Stimulated activated CD4-positive, alpha-beta T cell treated with anti-CD3 and anti-CD28 coated beads, TNF-alpha, amount 100 ng/mL, for 24 hours (primary cell): ENCODE measurements around the gene DUSP16.
"Not testable (repeated sequence)": the region's sequence is repeated elsewhere in the genome, so short reads cannot be mapped to it uniquely, and the experiment has no call there.

Source experiments
- DNase-seq, 3 experiments: peaks; one replicate each; pipeline ENCODE4 v3.0.0-alpha.2; 2020; ENCODE audit warnings: low read depth in 3 of 3

DUSP16 gene

DNA sequence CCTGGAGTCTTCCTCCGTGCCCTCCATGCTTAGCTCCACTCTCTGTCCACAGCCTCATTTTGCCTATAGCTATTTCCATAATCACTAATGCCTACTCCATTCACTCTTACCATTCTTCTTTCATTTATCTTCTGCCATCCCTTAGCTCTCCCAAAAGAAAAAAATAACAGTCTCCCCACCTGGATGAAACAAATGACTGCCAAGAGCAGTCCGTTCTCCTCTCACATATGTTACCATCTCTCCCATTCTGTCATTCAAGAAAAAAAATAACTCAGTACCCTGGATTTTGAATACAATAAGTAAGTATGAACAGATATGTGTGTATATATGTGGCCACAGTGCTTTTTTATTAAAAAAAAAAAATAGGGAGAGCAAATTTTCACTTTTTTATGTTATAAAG lies 13.2 kb downstream of the DUSP16 start:
- DNase-seq: no peak

DNA sequence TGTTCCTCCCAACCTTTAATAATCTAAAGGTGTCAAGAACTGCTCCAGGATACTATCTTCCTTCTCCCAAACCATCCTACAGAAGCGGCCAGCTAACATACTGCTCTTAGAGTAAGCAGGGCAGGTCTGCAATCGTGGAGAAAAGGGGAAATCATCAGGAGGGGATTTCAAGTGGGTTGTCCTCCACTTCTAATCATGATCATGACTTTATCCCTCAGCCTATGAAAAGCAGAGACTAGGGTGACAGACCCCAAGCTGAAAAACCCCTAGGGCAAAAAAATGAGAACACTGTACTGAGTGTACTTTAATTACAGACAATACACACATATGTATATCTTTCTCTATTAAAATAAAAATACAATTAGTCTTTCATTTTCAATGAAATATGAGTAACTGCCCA lies 13.9 kb downstream of the DUSP16 start:
- no peak for DNase-seq

DNA sequence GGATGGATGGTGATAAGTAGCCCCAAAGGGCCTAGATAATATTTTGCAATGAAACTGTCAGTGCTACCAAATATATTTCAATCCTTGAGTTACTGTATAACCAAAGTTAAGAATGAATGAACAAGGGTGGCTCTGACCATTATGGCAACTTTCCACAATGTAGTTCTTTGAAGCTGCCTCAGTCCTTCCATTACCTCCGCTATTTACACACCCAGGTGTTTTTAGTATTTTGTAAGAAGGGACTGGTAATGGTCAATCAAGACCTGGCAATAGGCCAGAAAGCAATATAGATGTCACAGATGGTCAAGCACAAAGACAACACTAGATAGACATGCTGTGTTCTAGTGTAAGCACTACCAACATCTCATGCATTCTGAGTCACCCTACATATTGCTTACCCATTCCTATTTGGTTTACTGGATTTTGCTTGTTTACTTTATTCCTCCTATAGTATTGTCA lies 16.3 kb downstream of the DUSP16 start:
- no peak for DNase-seq

DNA sequence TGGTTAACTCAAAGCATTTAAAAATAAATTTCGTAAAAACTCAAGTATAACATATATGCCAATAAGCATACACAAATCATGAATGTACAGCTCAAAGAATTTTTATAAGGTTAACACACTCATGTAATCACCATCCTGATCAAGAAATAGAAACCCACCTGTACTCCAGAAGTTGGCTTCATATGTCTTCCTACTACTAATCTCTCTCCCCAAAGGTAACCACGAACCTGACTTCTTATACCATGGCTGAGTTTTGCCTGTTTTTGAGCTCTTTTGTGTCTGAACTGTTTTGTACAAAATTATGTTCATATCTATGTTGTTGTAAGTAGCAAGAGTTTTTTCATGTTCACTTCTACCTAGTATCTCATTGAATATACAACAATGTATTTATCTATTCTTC lies 18.7 kb downstream of the DUSP16 start:
- DNase-seq: no peak

DNA sequence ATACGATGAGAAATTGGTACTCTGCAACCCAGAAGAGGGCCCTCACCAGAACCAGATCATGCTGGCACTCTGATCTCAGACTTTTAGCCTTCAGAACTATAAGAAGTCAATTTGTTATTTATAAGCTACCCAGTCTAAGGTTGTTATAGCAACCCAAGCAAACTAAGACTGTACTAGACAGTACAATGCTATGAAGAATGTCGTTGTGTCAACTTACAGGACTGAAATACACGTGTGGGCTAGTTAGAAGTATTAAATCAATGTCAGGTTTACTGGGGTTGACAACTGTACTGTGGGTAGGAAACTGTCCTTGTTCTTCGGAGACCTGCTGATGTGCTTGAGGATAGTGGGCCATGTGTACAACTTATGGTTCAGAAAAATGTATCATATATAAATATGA lies 19.7 kb downstream of the DUSP16 start:
- DNase-seq: no peak

DNA sequence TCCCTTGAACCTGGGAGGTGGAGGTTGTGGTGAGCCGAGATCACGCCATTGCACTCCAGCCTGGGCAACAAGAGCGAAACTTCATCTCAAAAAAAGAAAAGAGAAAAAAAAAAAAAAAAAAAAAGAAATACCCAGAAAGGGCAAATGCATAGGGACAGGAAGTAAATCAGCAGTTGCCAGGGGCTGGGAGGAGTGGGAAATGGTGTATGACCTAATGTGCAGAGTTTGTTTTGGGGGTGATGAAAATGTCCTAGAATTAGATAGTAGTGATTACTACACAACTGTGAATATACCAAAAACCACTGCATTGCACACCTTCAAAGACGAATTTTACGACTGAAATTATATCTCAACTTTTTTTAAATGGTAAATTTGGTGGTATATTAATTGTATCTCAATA lies 20.4 kb downstream of the DUSP16 start:
- DNase-seq: no peak

DNA sequence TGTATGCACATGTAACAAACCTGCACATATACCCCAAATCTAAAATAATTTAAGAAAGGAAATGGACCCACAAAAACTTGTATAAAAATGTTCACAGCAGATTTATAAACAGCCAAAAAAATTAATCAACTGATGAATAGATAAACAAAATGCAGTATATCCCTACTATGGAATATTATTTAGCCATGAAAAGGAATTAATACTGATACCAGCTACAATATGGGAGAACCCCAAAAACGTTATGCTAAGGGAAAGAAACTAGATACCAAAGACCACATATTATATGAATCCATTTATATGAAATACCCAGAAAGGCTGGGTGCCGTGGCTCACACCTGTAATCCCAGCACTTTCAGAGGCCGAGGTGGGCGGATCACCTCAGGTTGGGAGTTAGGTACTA lies 20.9 kb downstream of the DUSP16 start:
- no peak for DNase-seq

DNA sequence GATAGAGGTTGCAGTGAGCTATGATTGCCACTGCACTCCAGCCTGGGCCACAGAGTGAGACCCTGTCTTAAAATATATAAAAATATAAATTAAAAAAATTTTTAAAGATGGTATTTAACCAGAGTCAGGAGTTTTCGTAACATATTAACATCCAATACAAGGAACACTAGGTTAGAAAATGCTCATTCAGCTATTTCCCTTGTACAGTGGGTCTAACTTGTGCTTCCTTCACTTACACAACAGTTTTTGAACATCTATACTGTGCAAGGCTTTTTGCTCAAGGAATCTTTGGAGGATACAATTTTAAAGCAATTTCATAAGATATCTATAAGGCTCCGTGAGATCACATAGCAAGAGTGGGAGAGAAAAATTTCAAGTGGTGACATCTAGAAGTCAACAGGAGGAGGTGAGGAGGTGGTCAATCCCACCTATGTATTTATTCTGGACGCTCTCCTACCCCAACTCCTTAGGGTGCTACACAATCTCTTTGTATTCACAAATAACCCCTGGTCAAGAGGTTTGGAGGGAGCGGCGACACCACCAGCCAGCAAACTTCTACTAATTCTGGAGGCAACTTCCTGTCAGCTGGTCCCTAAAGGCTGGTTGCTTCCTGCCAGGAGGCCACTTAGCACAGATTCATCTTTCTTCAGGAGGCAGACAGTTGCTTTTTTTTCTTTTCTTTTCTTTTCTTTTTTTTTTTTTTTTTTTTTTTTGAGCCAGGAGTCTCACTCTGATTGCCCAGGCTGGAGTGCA lies 22.2 kb downstream of the DUSP16 start:
- DNase-seq: no peak

DNA sequence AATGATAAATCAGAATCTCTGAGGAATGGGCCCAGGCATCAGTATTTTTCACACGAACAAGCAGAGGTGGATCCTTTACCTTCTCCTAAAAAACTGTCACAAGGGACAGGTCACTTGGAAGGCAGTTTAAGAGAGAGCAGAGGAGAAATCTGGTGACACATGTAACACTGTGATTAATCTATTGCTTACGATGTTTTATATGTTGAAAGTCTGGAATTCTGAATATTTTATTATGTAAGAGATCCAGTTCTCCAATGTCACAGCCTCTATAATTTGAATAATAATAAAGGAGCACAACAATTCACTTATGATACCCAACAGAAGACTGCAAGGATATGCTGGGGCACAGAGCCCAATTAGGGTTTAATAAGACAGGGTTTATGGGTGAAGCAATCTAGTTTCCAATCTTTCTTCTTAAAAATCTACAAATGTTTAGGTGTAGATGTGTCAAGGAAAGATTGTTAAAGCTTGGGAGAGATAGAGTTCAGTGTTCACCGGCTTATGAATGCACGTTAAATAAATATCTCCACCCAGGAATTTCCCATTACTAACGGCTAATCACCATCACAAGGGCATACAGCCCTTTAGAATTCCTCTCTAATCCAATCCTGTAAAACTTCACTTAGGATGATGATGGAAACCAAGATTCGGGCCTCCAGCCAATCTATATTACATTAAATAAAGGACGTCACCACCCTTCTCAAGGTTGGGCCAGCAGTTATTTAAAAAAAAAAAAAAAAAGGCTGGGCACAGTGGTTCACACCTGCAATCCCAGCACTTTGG lies 23.4 kb downstream of the DUSP16 start:
- DNase-seq: no peak

DNA sequence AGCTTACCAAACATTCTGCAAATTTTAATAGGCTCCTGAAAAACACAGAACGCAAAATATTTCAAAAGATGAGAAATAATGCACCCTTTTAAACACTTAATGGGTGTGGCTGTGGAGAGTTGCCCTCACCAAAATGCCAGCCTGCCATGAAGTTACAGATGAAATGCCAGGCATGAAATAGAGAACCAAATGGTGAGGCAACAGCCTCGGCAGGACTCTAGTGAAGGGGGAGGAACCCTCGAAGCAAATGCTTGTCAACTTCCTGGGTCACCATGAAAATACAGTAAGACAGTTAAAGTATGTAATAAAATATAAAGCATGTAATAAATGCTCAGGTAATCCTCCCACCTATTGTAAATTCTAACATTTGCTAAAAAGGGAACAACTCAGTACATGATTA lies 24.1 kb downstream of the DUSP16 start:
- no peak for DNase-seq

DNA sequence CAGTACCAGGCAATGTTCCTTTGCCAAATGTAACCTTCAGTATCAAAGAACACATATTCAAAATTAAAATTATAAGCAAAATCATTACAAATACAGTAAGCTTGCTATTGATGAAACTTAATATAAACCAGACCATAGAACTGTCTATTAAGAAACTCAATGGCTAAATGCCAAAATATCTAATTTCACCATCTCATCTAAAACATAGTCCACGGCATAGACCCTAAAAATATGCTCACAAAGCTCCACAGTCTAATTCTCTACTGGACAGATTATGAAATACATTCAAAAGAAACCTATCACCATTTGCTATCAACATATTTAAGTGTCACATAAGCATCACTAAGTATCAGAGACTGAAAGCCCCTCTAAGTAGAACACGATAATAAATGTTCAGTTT lies 25.2 kb downstream of the DUSP16 start:
- DNase-seq: no peak

DNA sequence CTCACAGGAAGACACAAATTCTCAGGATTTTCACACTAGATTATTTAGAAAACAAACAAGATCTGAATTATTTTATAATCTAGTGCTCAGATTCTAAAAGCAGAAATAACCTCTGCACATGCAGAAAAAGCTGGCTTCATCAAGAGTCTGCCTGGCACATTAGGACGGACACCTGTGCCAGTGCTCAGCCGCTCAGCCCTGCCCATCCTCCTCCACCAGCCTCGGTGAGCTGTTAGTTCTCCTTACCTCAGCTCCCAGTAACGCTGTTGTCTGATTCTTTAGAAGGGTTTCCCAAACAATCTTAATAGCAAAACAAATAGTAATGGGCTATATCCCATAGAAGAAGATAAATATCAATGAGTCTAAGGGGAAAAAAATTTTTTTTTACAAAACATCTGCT lies 27.7 kb downstream of the DUSP16 start:
- no peak for DNase-seq

DNA sequence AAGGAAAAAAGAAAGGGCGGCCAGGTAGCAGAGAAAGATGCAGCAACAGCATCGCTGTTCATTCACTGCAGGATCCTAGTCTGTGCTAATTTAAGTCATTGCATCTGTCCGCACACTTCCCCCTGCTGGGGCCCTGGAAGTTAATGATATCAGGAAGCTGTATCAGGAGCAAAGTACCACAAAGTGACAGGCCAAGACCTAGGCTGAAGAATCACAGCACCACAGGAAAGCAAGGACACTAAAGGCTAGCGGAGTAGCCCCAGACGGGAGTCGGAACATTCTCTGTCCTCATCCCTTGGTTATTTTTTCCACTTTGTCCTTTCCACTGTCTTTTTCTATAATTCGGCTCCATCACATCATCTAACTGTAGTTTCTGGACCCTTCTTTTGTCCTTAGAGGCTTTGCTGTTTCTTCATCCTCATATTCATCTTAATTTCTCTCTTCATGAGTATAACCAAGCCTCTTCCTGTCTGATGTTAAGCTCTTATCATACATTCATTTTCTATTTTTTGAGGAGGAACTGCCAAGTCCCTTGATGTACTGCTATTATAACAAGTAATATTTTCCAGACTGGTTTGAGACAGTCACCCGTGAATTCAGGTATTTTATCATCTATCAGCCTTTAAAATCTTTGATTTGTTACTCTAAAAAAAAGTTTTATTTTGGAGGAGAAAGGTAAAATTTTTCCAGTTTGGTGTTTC lies 28.3 kb downstream of the DUSP16 start:
- DNase-seq: no peak

DNA sequence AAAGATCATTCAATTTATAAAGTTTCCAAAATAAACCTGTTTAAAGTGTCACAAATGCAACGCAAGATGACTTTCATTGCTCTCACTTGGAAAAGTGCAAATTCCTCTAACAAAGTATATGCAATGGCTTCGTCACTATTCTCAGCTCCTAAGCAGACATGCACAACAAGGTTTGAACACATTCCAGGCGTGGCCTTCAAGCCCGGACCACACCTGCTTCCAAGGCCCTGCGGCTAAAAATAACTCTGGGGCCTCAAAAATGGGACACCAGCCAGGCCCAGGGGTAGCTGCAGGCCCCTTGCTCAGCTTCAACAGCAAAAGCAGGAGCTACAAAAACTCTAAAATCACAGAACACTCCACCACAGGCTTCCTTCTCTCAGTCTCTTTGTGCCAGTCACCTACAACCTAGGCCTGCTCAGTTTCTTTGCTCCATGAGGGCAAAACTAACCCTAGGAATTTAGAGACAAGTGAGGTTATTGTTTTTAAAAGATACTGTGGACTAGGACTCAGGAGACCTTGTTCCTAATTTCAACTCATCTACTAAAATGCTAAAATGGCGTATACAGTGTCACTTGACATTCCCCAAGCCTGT lies 29.3 kb downstream of the DUSP16 start:
- no peak for DNase-seq

DNA sequence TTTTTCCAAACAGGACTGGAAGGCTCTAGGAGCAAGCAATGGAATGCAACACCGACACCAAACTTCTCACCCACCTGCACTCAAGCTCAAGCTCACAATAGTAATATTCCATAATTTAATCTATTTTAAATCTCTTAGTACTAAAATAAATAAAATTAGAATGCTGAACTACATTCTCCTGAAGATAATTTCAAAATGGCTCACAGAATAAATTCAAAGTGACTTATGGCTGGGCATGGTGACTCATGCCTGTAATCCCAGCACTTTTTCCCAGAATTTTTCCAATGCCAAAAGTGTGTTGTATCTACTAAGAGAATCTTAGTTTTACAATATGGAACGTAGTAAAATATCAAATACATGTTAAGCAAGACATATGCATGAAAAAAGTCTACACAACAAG lies 31.5 kb downstream of the DUSP16 start:
- DNase-seq: no peak

DNA sequence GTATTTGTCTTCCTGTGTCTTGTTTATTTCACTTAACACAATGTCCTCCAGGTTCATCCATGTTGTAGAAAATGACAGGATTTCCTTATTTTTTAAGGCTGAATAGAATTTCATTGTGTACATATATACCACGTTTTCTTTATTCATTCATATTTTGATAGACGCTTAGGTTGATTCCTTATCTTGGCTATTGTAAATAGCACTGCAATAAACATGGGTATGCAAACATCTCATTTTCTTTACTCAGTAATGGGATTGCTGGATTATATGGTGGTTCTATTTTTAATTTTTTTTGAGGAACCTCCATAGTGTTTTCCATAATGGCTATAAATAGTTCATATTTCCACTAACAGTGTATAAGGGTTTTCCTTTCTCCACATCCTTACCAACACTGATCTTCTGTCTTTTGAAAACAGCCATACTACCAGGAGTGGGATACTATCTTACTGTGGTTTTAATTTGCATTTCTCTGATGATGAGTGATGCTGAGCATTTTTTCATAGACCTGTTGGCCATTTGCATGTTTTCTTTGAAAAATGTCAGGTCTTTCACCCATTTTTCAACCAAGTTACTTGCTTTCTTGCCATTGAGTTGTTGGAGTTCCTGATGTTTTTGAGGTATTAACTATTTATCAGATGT lies 32.8 kb downstream of the DUSP16 start:
- DNase-seq: no peak

DNA sequence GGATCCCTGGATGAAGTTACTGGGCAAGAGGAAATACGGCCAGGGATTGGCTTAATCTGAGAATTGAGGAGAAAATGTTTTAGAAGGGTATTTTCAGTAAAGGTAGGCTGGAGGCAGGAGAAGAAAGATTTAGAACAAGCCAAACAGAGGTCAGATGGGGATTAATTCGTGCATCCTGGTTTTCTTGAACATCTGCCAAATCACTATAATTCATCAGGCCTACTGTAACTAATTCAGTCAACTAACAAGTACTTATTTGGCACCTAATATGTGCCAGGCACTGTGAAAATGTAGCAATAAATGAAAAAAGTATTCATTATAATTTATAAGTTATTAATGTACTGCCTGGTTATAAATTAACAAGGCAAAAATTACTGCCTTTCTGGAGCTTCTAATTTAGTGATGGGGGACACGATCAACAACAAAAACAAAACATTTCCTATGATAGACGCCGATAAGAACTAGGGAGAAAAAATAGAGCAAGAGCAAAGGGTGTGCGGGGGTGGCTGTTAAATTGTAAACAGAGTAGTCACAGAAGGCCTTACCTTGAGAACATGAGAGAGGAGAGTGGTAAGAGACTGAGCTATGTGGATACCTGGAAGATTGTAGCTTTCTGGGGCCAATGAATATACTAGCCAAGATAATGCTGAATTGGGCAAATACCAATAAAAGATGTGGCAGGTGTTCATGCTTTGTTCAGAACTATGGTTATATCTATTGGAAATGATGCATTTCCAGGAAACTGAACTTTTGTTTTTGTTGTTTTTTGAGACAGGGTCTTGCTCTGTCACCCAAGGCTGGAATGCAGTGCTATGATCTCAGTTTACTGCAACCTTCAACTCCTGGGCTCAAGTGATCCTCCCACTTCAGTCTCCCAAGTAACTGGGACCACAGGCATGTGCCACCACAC lies 34.0 kb downstream of the DUSP16 start:
- no peak for DNase-seq

DNA sequence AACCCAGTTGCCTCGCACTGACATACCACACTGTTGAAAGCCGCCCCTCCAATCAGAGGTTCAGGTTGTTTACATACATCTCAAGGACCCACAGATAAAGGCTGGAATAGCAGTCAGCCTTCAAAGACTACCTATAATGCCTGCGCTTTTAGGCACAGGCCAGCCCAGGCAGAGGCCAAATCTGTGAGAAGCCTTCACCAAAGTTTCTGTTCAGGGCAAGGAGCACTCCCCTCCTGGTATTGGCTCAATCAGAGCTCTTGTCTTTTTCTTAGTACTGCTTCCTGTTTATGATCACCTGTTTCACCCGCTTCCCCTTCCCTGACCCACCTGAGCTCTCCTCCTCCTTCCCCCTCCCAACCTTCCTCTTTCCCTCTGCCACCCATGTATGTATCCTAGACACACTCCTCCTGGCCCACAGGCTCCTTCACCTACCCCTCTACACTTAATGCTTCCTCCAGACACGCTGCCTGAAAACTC lies 34.8 kb downstream of the DUSP16 start:
- DNase-seq: no peak

DNA sequence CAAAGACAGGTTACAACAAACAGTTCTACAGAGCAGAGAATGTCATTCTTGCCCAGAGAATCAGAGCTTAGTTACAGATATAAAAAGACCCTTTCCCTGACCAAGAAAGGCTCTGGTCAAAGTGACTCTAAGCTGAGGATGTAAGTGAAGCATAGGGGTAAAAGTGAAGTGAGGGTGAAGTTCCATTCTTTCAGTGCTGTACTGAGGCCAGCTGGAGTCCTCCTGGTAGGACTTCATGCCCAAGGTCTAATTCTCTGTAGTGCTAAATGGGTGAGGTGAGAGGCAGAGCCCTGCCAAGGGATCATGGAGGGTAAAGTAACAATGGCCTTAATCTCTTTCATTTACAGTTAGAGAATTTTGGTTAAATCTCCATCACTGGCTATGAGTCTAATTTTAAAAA lies 38.5 kb downstream of the DUSP16 start:
- DNase-seq: no peak

DNA sequence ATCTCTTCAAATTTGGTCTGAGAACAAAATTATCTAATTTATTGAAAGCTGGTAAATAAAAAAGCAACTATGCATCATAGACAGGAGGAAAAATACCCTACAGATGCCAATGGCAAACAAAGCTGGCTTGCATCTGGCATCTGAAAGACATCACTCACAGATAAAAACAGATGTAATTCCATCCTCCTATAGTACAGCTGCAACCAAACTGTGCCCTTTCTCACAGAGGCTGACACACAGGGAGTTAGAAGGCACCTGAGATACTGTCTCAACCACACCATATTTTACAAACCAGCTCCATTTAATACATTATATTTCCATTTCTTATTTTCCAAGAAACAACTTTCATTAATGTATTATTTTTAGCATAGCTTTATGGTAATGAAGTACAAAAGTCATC lies 39.4 kb downstream of the DUSP16 start:
- no peak for DNase-seq

DNA sequence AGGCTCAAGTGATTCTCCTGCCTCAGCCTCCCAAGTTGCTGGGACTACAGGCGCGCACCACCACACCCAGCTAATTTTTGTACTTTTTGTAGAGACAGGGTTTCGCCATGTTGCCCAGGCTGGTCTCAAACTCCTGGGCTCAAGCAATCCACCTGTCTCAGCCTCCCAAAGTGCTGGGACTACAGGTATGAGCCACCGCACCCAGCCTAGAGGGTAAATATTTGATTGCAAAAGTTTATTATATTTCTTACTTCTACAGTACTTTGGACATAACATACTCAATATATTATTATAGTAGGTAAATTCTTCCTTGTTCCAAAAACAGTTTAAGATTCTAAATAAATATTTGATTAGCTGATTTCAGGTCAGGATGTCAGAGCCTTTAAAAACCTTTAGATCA lies 40.0 kb downstream of the DUSP16 start:
- not testable (repeated sequence) for DNase-seq
